K562 (cell line): ENCODE data around the gene ARIH1. TPM values are rescaled to one million over a fixed set of nuclear protein-coding genes. Genes with fewer than 3 reads are reported as not detected.

Source experiments
- ATAC-seq: fragments of 200-7000 bp; cut with Tn5 transposase; 3 replicates; pipeline ENCODE4 v1.9.1; 2020; ENCODE audit warnings: moderate library complexity
- BruUV-seq: library from RNA; stranded (reverse); fragments of 400-500 nt; replicated peaks from 2 replicates; lab custom pipeline; 2021; lab: Mats Ljungman, UMichigan
- CTCF ChIA-PET: fragments of 300-600 bp; formaldehyde crosslinking; extraction: SDS; loops from one replicate; lab custom pipeline; 2021; ENCODE audit warnings: low intra/inter-chr PET ratio; lab: Yijun Ruan, JAX
- POLR2A ChIA-PET: fragments of 300-600, 350-650 bp; sonication (Branson Sonifier 250); formaldehyde crosslinking; extraction: SDS; loops from one replicate; lab custom pipeline; 2021; ENCODE audit warnings: antibody characterized with exemption, inconsistent platforms; lab: Yijun Ruan, JAX
- DNase-seq, 4 experiments: peaks; one replicate each; pipeline versions ENCODE4 v3.0.0 to v3.0.0-alpha.2; 2011 to 2018; ENCODE audit warnings: low spot score in 3 of 4, mixed read lengths in 3 of 4; ENCODE audit errors: extremely low read depth in 1 of 4
- FAIRE-seq: peaks from 2 replicates; lab custom pipeline; 2011; peaks lifted over from hg19 to GRCh38; lab: Jason Lieb, UNC
- H2AFZ ChIP-seq: 2 replicates; pipeline ENCODE4 v1.6.0; 2011; ENCODE audit warnings: low read depth, low read length, control low read depth, inconsistent platforms
- H3K27ac ChIP-seq: fragments of 200-600 bp; 3 replicates; pipeline ENCODE4 v1.8.0; 2011; ENCODE audit warnings: low read depth, mild to moderate bottlenecking, control low read depth, inconsistent platforms, low read length, moderate library complexity, mixed read lengths; ENCODE audit errors: extremely low read depth
- H3K27me3 ChIP-seq, 2 experiments: fragments of 300-600 bp in 1 of 2; 2 replicates in 1 of 2; 3 replicates in 1 of 2; pipeline versions ENCODE4 v1.6.0 to v1.8.0; 2011; ENCODE audit warnings: inconsistent platforms in 2 of 2, low read length in 2 of 2, mild to moderate bottlenecking in 1 of 2, mixed read lengths in 1 of 2, moderate library complexity in 1 of 2; ENCODE audit not compliant: control insufficient read depth in 2 of 2, insufficient read depth in 2 of 2
- H3K36me3 ChIP-seq: fragments of 300-600 bp; 3 replicates; pipeline ENCODE4 v1.8.0; 2011; ENCODE audit warnings: mild to moderate bottlenecking, low read length, inconsistent platforms; ENCODE audit not compliant: control insufficient read depth, insufficient read depth
- H3K4me1 ChIP-seq, 2 experiments: fragments of 200-600 bp in 1 of 2; replicated peaks in 1 of 2; 2 replicates in 1 of 2; 3 replicates in 1 of 2; pipeline versions ENCODE4 v1.5.1 to v1.8.0; 2011; ENCODE audit warnings: inconsistent platforms in 2 of 2, low read length in 2 of 2, mild to moderate bottlenecking in 1 of 2, mixed read lengths in 1 of 2, moderate library complexity in 1 of 2; ENCODE audit not compliant: control insufficient read depth in 2 of 2, insufficient read depth in 2 of 2
- H3K4me2 ChIP-seq: 2 replicates; pipeline ENCODE4 v1.6.1; 2011; ENCODE audit warnings: low read length, control low read depth, inconsistent platforms, mixed read lengths; ENCODE audit not compliant: insufficient read depth
- H3K4me3 ChIP-seq: fragments of 200-600 bp; sonication (generic), shearing (Covaris generic); 2 replicates; pipeline ENCODE4 v1.5.1; 2016; ENCODE audit warnings: control low read depth, inconsistent platforms
- H3K79me2 ChIP-seq: fragments of 200-600 bp; 3 replicates; pipeline ENCODE4 v1.8.0; 2011; ENCODE audit warnings: low read length, inconsistent platforms; ENCODE audit not compliant: control insufficient read depth, insufficient read depth
- H3K9ac ChIP-seq, 2 experiments: 2 replicates each; pipeline versions ENCODE4 v1.6.0 to v1.6.1; 2011; ENCODE audit warnings: low read depth in 2 of 2, low read length in 2 of 2, control low read depth in 1 of 2, inconsistent platforms in 1 of 2, mild to moderate bottlenecking in 1 of 2, mixed read lengths in 1 of 2; ENCODE audit not compliant: insufficient read depth in 1 of 2
- H3K9me1 ChIP-seq: one replicate; pipeline ENCODE4 v1.6.0; 2011; ENCODE audit warnings: inconsistent platforms, mild to moderate bottlenecking, low read length, moderate library complexity; ENCODE audit not compliant: control insufficient read depth, insufficient read depth
- H3K9me3 ChIP-seq: replicated peaks from 2 replicates; pipeline ENCODE4 v1.5.1; 2011; ENCODE audit warnings: low read depth, low read length, inconsistent platforms; ENCODE audit not compliant: control insufficient read depth, insufficient read depth
- H4K20me1 ChIP-seq: replicated peaks from 2 replicates; pipeline ENCODE4 v1.6.1; 2011; ENCODE audit warnings: low read length, inconsistent platforms, mixed read lengths; ENCODE audit not compliant: control insufficient read depth, insufficient read depth
- SMARCA4 ChIP-seq: fragments of 450-650 bp; IDR thresholded peaks from 2 replicates; pipeline ENCODE4 v1.6.1; 2016
- ZNF143 ChIP-seq: sonication (generic); formaldehyde crosslinking; IDR thresholded peaks from 2 replicates; pipeline ENCODE4 v1.9.0; 2022; ENCODE audit warnings: mild to moderate bottlenecking, missing genetic modification reagents
- ZNF830 ChIP-seq: fragments of 250-450 bp; sonication (Bioruptor Pico); IDR thresholded peaks from 2 replicates; pipeline ENCODE4 v1.5.0; 2021; ENCODE audit warnings: mild to moderate bottlenecking
- WGBS: fragments of 100-300 bp; shearing (Covaris generic); methylation state at CpG from one replicate; pipeline ENCODE4 v1.1.6; 2016; ENCODE audit warnings: low coverage, mixed read lengths; ENCODE audit not compliant: insufficient coverage; ENCODE audit errors: missing lambda C conversion rate; 5-methylcytosine and 5-hydroxymethylcytosine counted together
- in situ Hi-C: fragments of 300-500 bp; cut with MboI; formaldehyde crosslinking; loops from 4 replicates; pipeline ENCODE4 v1.15.0; 2018; ENCODE audit warnings: inconsistent platforms, mixed read lengths
- intact Hi-C: fragments of 100-400 bp; cut with micrococcal nuclease; formaldehyde crosslinking; loops from 2 replicates; pipeline ENCODE4 v1.14.2; 2022
- polyA plus RNA-seq, 8 experiments: library from polyadenylated mRNA; depleted of rRNA in 4 of 8; stranded (reverse) in 5 of 8; unstranded in 3 of 8; fragments of >200 nt; fragmentation: Nextera tagmentation in 2 of 8; fragmentation: Illumina TruSeq in 1 of 8; extraction: Ambion mirVana in 2 of 8; extraction: Trizol in 1 of 8; gene quantifications; 2 replicates each; pipeline versions ENCODE4 v1.2.1 to v1.2.3, GENCODE V29; 2011 to 2014; ENCODE audit warnings: inconsistent platforms in 1 of 8, missing spikeins in 1 of 8
- total RNA-seq, 7 experiments: library from RNA; depleted of rRNA in 6 of 7; stranded (reverse); fragments of >200 nt in 6 of 7; fragmentation: Illumina TruSeq in 2 of 7; extraction: Trizol in 2 of 7; gene quantifications; 2 replicates each; pipeline versions ENCODE4 v1.2.1 to v1.2.3, GENCODE V29; 2011 to 2021; ENCODE audit warnings: low replicate concordance in 1 of 7
- TF ChIP-seq, protein P1 (sequence below): fragments of 450-650 bp; formaldehyde crosslinking; IDR thresholded peaks from 2 replicates; pipeline ENCODE4 v1.4.0; 2022; ENCODE audit warnings: mild to moderate bottlenecking, moderate library complexity
- TF ChIP-seq, protein P2 (sequence below): sonication (generic); formaldehyde crosslinking; IDR thresholded peaks from 2 replicates; pipeline ENCODE4 v1.8.0; 2022; ENCODE audit warnings: mild to moderate bottlenecking, missing genetic modification reagents
- TF ChIP-seq, protein P3 (sequence below): sonication (generic); formaldehyde crosslinking; IDR thresholded peaks from 2 replicates; pipeline ENCODE4 v1.8.1; 2022; ENCODE audit warnings: missing genetic modification reagents
- TF ChIP-seq, protein P4 (sequence below): fragments of 250-450 bp; sonication (Bioruptor Pico); IDR thresholded peaks from 2 replicates; pipeline ENCODE4 v1.9.0; 2021; ENCODE audit warnings: mild to moderate bottlenecking
- TF ChIP-seq, protein P5 (sequence below): sonication (generic); formaldehyde crosslinking; IDR thresholded peaks from 2 replicates; pipeline ENCODE4 v1.4.0; 2020; ENCODE audit warnings: mild to moderate bottlenecking, missing genetic modification reagents

The ARIH1 gene
- total and polyA plus RNA-seq, 9 of the 15 experiments (the other 6 are each of a cell fraction or from before 2014, with no cell fraction given), result 17.7 to 125 (median 31.4) TPM

DNA sequence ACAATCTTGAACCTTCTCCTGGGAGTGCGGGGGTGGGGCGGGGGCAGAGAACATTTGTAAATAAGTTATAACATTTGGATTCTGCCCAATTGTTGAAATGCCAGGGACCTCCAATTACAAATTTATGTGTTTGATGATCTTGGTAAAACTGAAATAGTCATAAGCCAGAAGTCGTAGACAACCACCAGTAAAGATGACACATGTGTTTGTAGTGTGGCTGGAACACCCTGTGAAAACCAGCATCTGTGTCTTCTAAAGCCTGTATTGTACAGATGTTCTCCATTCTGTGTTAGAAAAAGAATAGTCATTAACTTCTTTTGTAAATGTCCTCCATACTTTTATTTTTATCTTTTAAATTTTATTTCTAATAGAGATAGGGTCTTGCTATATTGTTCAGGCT, 61.8 kb downstream of the ARIH1 start:
- no peak for ATAC-seq
- CTCF ChIA-PET, result no interaction called here
- Histone ChIP-seq H3K79me2 (peaks cover 45% of the 10 kb centered on the region; the same call in 2 of the 3 replicates), H3K9me1 (no peaks in the 10 kb centered on the region), H3K4me2 (no peak overlapping the region), H3K4me3 (no peak overlapping the region), H4K20me1 (no peaks in the 10 kb centered on the region), H3K9ac (no peak overlapping the region), H3K9me3 (peaks cover 13% of the 10 kb centered on the region), H3K27ac (no peak overlapping the region), H3K4me1 (no peaks in the 10 kb centered on the region), H3K36me3 (no peaks in the 10 kb centered on the region), H3K27me3 (no peaks in the 10 kb centered on the region), H2AFZ (no peak overlapping the region)
- FAIRE-seq, result no peak
- 93% methylated on average over 3 of the region's 3 CpGs for WGBS
- DNase-seq, result no peak
- TF ChIP-seq ZNF143 (CRISPR knock-in tag) (no peak), ZNF830 (CRISPR knock-in tag) (no peak), SMARCA4 (no peak)
- TF ChIP-seq, protein P1, sequence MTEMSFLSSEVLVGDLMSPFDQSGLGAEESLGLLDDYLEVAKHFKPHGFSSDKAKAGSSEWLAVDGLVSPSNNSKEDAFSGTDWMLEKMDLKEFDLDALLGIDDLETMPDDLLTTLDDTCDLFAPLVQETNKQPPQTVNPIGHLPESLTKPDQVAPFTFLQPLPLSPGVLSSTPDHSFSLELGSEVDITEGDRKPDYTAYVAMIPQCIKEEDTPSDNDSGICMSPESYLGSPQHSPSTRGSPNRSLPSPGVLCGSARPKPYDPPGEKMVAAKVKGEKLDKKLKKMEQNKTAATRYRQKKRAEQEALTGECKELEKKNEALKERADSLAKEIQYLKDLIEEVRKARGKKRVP (CRISPR knock-in tag), result no peak
- TF ChIP-seq, protein P2, sequence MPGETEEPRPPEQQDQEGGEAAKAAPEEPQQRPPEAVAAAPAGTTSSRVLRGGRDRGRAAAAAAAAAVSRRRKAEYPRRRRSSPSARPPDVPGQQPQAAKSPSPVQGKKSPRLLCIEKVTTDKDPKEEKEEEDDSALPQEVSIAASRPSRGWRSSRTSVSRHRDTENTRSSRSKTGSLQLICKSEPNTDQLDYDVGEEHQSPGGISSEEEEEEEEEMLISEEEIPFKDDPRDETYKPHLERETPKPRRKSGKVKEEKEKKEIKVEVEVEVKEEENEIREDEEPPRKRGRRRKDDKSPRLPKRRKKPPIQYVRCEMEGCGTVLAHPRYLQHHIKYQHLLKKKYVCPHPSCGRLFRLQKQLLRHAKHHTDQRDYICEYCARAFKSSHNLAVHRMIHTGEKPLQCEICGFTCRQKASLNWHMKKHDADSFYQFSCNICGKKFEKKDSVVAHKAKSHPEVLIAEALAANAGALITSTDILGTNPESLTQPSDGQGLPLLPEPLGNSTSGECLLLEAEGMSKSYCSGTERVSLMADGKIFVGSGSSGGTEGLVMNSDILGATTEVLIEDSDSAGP (CRISPR knock-in tag), result no peak
- TF ChIP-seq, protein P3, sequence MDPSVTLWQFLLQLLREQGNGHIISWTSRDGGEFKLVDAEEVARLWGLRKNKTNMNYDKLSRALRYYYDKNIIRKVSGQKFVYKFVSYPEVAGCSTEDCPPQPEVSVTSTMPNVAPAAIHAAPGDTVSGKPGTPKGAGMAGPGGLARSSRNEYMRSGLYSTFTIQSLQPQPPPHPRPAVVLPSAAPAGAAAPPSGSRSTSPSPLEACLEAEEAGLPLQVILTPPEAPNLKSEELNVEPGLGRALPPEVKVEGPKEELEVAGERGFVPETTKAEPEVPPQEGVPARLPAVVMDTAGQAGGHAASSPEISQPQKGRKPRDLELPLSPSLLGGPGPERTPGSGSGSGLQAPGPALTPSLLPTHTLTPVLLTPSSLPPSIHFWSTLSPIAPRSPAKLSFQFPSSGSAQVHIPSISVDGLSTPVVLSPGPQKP (CRISPR knock-in tag), result no peak
- TF ChIP-seq, protein P4, sequence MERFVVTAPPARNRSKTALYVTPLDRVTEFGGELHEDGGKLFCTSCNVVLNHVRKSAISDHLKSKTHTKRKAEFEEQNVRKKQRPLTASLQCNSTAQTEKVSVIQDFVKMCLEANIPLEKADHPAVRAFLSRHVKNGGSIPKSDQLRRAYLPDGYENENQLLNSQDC (CRISPR knock-in tag), result no peak
- TF ChIP-seq, protein P5, sequence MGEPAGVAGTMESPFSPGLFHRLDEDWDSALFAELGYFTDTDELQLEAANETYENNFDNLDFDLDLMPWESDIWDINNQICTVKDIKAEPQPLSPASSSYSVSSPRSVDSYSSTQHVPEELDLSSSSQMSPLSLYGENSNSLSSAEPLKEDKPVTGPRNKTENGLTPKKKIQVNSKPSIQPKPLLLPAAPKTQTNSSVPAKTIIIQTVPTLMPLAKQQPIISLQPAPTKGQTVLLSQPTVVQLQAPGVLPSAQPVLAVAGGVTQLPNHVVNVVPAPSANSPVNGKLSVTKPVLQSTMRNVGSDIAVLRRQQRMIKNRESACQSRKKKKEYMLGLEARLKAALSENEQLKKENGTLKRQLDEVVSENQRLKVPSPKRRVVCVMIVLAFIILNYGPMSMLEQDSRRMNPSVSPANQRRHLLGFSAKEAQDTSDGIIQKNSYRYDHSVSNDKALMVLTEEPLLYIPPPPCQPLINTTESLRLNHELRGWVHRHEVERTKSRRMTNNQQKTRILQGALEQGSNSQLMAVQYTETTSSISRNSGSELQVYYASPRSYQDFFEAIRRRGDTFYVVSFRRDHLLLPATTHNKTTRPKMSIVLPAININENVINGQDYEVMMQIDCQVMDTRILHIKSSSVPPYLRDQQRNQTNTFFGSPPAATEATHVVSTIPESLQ (CRISPR knock-in tag), result no peak
- POLR2A ChIA-PET, result no interaction called here
- intact Hi-C loops, result no loop called here
- in situ Hi-C loops, result no loop called here
- BruUV-seq, result no TSS peak
